Fibroblast of lung (primary cell): ENCODE data around the gene MOCOS.

Source experiments
- CTCF ChIP-seq, 2 donors: IDR thresholded peaks in 1 of 2; conservative IDR thresholded peaks in 1 of 2; 1 replicate in 1 of 2; 2 replicates in 1 of 2; pipeline ENCODE4 v1.5.1; 2011 to 2012; ENCODE audit warnings: low read length in 2 of 2, control low read depth in 1 of 2, inconsistent platforms in 1 of 2, low read depth in 1 of 2, mild to moderate bottlenecking in 1 of 2
- EZH2 ChIP-seq: IDR thresholded peaks from 2 replicates; pipeline ENCODE4 v1.5.1; 2012; ENCODE audit warnings: low read length, control low read depth, mild to moderate bottlenecking; ENCODE audit errors: missing control alignments

- TF ChIP-seq CTCF (conservative IDR thresholded peaks at IDR 0.05 in 1 of 2, IDR thresholded peaks at IDR 0.05 in 1 of 2; ENCODE audit: low read depth in 1 of 2, low read length in 2 of 2), result no peak
- TF ChIP-seq EZH2, result no peak
Measured at GRCh38 chr18:36203360-36203895, 16.1 kb downstream of the MOCOS start.
